Activated naive CD4-positive, alpha-beta T cell treated with Interleukin-2 at 50 U/mL for 16 hours (primary cell): Measurements from ENCODE around the gene PEX13.
"Not testable (repeated sequence)": the region's sequence is repeated elsewhere in the genome, so short reads cannot be mapped to it uniquely, and the experiment has no call there.

ENCODE experiments used
- DNase-seq: peaks from one replicate; pipeline ENCODE4 v3.0.0-alpha.2; 2020

Gene PEX13, protein sequence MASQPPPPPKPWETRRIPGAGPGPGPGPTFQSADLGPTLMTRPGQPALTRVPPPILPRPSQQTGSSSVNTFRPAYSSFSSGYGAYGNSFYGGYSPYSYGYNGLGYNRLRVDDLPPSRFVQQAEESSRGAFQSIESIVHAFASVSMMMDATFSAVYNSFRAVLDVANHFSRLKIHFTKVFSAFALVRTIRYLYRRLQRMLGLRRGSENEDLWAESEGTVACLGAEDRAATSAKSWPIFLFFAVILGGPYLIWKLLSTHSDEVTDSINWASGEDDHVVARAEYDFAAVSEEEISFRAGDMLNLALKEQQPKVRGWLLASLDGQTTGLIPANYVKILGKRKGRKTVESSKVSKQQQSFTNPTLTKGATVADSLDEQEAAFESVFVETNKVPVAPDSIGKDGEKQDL

DNA sequence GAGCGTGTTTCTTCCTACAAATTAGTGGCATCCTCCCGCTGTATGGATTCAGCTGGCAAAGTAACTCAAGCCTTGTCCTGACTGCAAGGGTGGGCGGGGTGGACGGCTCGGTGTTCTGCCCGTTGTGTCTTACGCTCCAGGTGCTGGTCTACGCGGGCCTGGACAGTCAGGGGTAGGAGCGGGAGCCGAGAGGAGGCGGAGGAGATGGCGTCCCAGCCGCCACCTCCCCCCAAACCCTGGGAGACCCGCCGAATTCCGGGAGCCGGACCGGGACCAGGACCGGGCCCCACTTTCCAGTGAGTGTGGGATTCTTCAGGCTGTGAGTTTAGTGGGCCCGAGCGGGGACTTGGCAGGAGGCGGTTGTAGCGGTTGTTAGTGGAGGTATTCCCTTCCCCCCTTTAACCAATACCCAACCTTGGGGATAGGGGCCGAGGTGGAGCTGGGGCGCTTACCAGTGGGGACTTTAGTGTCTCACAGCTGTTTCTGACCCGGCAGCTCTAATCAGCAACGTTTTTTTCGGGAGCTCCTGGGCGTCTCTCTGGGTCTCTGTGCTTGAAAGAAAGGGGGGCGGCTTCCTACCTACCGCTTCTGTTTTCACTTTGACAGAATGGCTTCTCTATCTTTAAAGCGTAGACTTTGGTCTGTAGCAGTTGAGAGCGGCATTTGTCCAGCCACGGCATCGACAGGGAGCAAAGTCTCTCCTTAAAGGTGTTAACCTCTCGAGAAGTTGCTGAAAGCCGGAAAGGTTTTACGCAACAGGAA, at the start of gene PEX13, which contains the start of gene PUS10:
PEX13 (plus strand) TSS at position 165 of the 762 bp plus-strand sequence; CDS start at position 205, 40 bp downstream.
PUS10 (minus strand) TSS at position 700 of the 762 bp plus-strand sequence. CDS start 6,365 bp downstream, outside the sequence.
- DNase-seq, result peak; percentile 74

DNA sequence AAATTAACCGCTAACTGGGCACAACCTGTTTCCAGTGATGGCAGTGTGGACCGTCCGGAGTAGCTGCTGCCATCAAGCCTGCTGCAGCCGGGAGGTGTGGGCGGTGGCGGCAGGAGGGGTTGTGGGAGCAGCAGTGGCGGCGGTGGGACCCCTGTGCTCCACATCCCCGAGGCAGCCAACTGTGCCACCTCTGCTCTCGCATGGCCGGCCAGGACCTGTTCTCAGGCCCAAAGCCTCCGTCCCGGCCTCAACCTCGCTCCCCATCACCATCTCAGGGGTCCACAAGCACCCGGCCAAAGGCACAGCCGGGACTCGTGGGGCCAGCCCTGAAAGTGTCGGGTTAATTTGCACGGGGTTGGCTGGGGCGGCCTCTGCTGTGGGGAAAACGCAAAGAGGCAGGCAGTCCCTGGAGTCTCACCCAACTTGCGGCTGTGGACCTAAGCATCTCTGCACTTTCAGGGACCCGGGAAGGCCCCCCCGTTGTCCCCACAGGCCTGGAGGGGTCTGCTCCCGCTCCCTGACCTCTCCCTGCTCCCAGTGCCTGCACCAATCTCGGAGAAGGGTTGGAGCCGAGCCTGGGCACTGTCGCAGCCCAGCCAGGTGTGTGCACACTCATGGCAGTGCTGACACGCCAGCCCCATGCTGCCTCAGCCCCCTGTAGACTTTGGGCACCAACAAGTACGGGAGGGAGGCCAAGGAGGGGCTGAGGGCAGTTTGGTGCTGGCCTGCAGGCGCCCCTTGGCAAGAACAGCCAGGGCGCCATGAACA, 44.4 kb upstream of the PEX13 start:
- DNase-seq, result no peak

DNA sequence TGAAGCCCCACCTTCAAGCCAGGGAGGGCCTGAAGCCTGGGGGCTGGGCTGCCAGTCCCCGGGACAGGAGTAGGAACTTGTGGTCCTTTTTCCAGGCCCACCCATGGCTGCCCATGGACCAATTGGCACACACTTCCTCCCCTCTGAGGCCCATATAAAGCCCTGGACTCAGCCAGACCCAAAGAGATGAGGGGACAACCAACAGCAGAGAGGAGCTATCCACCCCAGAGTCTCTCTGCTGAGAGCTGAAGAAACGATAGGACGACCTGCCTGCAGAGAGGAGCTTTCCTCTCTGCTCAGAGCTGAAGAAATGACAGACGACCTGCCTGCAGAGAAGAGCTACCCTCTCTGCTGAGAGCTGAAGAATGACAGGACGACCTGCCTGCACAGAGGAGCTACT, 43.8 kb upstream of the PEX13 start:
- DNase-seq, result no peak

DNA sequence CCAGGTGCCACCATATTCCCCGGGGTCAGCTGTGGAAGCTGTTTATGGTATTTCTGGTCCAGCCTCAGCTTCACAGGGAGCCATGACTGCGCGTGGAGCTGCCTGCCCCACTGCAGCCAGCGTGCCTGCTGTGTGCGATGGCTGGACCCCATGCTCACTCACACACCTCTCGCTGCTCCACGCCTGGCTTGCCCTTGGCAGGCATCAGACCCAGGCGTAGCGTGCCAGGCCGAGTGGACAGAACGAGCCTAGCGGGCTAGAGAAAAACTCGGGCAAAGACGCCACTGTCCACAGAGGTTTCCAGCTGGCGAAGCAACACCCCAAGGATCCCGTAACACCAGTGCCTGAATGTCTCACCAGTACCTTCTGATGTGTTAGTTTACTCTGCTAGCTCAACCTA, 42.9 kb upstream of the PEX13 start:
- DNase-seq, result no peak

DNA sequence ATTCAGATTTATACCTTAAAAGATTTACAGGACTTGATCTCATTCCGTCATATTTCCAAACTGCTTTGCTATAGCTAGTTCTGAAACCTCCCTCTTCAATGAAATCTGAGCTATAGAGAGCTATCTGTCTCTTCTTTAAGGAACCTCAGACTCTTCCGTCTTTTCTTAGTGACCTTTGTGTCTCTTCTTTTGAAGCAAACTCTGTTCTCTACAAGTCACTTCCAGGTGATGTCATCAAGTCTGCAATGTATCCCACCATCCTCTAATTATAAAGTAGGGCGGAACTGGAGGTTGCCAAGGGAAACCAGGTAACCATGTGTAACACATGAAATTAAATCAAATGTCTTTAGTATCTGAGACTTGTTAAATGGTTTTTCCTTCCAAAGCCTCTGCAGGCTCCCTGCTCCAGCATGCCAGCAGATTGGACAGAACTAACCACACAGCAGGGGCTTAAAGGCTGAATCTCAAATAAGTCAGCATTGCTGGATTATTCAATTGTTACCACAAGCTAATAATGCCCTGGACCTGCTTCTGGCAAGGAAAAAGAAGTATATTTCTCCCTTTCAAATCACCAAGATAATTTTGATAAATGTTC, 41.2 kb upstream of the PEX13 start:
- no peak for DNase-seq

DNA sequence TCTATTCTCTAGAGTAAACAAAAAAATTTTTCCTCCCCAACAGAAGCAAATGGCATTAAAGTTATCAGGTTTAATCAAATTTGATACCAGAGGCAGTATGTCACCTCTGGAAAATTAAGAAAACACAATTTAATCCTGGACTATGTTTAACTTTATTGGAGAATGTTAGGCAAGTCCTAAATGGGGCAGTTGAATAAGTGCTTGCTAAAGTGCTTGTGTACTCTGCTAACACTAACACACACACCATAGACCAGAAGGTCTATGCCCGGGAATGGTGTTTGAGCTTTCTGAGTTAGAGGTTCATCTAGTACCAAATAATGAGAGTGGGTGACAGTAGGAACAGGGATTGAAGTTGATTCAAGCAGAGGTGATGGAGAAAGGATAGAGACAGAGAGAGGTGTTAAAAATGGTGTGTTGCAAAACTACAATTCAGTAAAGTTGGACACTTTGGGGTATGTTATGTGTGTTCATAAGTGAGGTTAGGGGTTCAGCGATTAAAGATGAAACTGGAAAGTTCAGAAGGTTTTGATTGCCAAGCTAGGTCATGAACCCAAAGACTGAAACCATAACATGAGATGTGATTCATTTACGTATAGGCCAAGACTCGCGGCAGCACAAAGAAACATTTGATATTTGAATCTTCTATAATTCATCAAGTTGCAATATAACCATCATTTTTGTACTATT, 40.5 kb upstream of the PEX13 start:
- no peak for DNase-seq

DNA sequence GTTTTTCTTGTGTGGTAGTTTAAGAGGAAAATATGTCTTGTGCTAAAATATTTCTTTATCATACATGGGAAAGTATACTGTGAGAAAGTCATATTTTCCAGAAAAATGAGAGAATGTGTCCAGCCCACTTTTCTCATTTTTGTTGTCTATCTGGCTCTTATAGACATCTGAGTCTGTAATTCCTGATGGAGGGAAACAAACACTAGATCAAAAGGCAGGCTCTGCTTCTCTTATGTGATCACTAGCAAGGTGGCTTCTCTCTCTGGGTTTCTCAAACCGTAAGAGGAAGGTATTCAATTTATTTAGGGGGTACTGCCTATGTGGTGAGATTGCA, 40.0 kb upstream of the PEX13 start:
- DNase-seq, result no peak

DNA sequence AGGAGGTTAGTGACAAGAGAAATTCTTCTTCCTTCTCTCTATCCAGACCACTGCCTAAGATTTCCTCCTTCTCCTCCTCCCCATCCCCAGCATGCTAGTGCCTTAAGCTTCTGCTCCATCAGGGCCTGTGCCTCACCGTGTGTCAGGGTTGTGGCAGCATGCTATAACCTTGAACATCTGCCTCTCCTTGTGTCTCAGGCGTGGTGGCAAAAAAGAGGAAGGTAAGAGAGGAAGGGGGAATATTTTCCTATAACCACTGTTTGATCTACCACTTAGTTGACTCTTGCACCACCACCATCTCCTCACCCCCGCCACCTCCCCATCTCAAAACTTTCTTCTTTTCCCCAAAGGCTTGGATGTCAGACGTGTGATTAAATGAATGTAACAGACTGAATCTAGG, 38.3 kb upstream of the PEX13 start:
- no peak for DNase-seq

DNA sequence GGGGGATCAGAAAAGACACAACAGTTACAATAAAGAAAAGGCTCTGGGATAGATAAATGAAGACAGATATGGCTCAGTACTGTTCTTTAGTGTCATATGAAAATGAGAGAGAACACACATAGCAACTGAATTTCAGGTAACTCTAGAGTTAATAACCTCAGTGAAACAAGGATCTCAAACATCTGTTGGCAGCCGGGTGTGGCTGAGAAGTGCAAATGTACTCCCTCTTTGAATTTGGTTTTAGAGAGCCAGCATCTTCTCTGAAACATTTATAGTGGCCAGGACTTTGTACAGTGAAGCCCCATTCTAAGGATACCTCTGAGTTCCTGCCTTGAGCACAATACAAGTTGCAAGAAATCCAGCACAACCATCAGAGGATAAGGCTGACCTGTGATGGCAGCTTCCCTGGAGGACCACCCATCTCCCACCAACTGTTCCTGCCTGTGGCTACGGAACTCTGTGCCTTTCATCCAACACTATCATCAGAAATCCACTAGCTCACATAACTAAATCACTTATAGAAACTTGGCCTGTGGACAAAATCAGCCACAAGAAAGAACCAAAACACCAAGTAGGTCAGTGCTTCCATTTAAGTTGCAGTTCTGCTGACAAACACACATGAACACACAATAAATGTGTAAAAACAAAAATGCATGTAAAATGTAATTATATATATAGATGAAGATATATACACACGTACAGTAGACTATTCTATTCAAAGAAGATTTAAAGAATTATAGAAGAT, 37.3 kb upstream of the PEX13 start:
- DNase-seq, result no peak

DNA sequence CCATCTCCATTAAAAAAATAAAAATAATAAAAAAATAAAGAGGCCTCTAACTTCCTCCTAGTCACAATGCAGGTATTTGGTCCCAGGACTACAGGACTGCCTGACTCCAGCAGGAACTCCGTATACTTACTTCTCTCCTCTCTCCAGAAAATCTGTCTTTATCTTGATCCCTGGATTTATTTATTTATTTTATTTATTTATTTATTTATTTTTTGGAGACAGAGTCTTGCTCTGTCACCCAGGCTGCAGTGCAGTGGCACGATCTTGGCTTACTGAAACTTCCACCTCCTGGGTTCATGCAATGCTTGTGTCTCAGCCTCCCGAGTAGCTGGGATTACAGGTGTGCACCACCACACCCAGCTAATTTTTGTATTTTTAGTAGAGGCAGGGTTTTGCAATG, 35.5 kb upstream of the PEX13 start:
- not testable (repeated sequence) for DNase-seq

DNA sequence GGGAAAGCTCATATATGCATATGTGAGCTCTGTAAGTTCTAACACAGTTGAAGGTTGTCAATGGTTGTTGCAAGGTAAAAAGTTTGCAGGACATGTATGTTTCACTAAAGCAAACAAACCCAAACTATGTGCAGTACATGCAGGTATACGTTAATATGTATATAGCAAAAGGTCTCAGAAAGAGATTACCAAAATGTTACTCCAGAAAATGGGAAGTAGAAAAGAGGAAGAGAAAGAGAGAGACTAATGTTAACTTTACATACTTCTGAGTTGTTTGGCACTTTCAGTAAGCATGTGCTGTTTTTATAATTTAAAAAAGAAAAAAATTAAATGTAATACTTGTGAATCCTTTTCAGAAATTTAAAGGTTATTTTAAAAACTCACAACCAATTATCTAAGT, 32.8 kb upstream of the PEX13 start:
- DNase-seq, result no peak

DNA sequence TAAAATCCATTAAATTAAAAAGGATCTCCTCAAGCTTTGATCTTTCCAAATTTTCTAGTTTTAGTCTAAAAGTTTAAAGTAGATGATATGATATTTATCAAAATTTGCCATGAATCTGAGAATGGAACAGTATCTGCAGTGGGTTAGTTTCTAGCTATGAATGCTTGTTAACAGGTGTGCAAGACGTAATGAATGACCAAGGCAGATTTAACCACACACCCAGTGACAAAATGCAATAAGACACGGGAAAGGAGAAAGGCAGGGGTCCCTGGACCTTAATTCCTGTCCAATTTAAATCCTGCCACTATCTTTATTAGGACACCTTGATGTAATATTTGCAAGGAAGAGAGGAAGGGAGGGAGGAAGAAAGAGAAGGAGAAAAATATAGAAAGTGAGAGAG, 30.5 kb upstream of the PEX13 start:
- no peak for DNase-seq

DNA sequence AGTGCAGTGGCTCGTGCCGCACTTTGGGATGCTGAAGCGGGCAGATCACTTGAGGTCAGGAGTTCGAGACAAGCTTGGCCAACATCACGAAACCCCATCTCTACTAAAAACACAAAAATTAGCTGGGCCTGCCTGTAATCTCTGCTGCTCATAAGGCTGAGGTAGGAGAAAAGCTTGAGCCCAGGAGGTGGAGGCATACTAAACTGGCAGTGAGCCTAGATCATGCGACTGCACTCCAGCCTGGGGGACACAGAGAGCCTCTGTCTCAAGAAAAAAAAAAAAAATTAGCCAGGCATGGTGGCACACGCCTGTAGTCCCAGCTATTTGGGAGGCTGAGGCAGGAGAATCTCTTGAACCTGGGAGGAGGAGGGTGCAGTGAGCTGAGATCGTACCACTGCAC, 29.9 kb upstream of the PEX13 start:
- not testable (repeated sequence) for DNase-seq

DNA sequence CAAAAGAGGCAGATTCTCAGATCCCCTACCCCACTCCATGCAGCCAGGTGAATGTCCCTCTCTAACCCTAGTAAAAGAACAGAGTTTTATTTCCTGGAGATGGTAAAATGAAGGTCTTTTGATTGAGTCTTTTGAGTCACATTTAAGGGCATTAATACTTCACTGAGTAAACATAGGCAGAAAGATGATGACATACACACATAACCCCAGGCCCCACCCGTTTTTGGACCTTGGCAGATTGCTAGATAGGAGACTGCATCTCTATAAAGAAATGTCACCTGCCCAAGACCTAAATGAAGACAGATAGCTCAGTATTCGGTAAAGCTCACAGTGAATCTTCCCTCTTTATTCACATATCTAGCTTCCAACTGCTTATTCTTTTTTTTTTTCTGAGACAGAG, 28.3 kb upstream of the PEX13 start:
- no peak for DNase-seq

DNA sequence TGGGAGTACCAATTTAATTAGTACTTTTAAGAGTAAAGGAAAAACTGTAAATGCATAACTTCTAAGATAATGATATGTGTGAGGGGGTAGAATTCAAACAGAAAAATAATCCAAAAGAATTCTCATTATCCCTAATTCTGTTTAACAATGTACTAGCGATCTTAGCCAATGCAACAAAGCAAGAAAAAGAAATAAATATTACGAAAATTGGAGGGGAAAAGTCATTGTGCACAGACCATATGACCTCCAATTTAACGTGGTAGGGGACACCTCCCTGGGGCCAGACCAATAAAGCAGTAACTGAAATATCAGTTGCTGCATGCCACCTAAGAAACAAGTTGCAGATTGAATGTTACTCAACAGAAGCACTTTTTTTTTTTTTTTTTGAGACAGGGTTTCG, 25.9 kb upstream of the PEX13 start:
- DNase-seq, result no peak

DNA sequence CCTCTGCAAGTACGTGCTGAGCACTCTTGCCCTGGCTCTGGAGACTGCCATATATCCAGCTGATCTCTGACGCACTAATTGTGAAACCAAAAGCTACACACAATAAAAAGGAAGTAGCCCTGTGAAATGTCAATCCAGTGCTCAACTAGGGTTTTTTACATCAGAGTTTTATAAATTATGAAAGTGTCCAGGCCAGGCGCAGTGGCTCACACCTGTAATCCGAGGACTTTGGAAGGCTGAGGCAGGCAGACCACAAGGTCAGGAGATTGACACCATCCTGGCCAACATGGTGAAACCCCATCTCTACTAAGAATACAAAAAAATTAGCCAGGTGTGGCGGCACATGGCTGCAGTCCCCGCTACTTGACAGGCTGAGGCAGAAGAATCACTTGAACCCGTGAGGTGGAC, 24.5 kb upstream of the PEX13 start:
- DNase-seq, result peak; percentile 5

DNA sequence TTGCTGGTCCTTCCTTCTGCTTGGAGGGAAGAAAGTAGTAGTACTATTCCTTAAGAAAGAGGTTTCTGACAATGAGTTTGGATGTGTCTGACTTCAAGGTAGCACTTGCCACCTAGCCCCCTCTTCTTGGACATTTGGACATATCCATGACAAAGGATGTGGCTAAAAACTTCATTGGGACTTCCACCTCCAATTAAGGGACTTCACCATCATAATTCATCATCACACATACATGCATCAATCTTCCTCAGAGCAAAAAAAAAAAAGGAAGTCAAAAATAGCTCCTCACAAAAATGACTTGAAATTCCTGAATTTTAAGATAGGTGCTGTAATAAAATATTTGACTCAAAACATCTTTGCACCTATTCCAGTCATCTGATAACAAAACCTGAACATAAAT, 23.4 kb upstream of the PEX13 start:
- no peak for DNase-seq

DNA sequence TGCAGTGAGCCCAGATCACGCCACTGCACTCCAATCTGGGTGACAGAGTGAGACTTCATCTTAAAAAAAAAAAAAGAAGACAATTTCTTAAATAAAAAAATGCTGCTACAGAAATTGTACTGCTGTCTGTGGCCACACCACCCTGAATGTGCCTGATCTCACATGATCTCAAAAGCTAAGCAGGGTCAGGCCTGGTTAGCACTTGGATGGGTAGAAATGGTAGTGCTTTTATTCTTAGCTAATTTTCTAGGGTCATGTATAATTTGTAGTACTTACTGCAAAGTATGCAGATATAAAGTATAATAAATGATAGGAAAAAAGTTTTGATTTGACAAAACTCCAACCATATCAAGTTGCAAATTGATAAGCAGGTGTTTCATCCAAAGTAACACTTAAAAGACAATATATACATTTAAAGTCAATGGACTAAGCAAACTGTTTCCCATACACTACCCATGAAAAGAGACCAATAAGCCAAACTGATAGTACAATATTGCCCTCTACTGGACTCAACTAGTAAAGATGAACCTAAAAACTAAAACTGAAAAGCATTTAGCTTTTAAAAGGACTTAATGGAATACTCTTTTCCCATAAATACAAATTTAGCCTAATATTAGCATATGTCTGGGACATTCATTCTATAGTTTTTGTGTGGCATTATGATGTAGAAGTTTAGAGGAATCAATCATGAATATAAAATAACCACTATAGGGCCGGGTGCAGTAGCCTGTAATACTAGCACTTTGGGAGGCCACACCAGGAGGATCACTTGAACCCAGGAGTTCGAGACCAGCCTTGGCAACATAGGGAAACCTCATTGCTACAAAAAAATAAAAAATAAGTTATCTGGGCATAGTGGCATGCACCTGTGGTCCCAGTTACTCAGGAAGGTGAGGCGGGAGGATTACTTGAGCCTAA, 18.6 kb upstream of the PEX13 start:
- DNase-seq, result no peak

DNA sequence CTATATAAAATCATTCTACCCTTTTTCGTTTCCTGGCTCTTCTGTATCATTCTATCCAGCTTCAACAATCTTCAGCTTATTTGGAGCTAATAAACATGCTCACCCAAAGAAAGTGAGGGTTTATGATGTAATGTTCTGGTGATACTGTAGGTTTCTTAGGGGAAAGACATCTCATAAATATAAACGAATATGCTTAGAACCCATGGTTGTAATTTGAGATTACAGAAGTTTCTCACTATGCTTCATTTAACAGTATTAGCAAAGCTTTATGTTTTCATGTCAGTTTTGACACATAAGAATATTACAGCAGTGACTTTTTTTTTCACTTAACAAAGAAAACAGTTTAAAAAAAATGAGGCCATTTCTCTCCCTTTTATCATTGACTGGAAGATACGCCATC, 11.8 kb upstream of the PEX13 start:
- no peak for DNase-seq

DNA sequence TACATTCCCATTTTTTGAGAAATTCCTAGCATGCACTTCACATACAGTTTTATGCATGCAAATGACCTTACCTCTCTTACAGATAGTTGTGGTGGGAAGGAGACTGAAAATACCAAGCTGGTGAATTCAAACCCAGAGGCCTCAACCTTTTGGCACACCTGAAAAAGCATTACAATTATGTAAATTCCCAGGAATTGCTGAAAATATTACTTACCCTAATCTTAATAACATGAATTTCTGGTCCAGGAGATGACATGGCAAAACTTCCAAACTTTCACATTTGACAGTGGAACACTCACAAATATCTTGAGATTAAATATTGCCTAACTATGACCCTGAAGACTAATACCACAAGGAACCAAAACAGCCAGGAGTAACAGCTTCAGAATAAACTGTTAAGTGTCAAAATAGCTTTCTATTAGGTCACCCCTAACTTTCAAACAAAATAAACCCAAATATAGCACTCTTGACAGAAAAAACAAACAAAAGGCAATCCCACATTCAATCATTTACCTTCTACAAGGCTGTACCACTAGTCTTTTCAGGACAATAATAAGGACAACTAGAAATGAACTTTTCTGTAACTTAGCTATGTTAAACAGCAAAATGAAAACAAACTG, 10.9 kb upstream of the PEX13 start:
- DNase-seq, result no peak
